NCI-H526 (cell line): ENCODE measurements around the gene ATP5ME.

Source experiments
- DNase-seq, 2 experiments: peaks; one replicate each; lab custom pipeline; 2025; lab: John Stamatoyannopoulos, UW

The ATP5ME gene

GRCh38 chr4:634599-634985 lies 39.5 kb downstream of the ATP5ME start:
- DNase-seq, result no peak

- DNase-seq, result no peak
These were observed 40.0 kb downstream of the ATP5ME start for GRCh38 chr4:633976-634598.

GRCh38 chr4:633406-633805 lies 40.7 kb downstream of the ATP5ME start:
- DNase-seq, result no peak

- no peak for DNase-seq
These were observed 41.1 kb downstream of the ATP5ME start for GRCh38 chr4:632926-633325.

GRCh38 chr4:632196-632790 lies 41.8 kb downstream of the ATP5ME start:
- no peak for DNase-seq

- no peak for DNase-seq
These were observed 43.4 kb downstream of the ATP5ME start for GRCh38 chr4:630656-631055.

GRCh38 chr4:629915-630641 lies 44.0 kb downstream of the ATP5ME start:
- no peak for DNase-seq

GRCh38 chr4:629636-629914 lies 44.5 kb downstream of the ATP5ME start:
- no peak for DNase-seq

- DNase-seq, result no peak
These were observed 45.0 kb downstream of the ATP5ME start for GRCh38 chr4:628821-629635.

- DNase-seq, result no peak
These were observed 45.8 kb downstream of the ATP5ME start for GRCh38 chr4:628311-628741.

GRCh38 chr4:627347-628125 lies 46.5 kb downstream of the ATP5ME start:
- no peak for DNase-seq

- DNase-seq, result no peak
These were observed 47.6 kb downstream of the ATP5ME start for GRCh38 chr4:626201-627091.

GRCh38 chr4:625631-626161 lies 48.4 kb downstream of the ATP5ME start:
- DNase-seq, result no peak

GRCh38 chr4:624705-625590 lies 49.1 kb downstream of the ATP5ME start, which contains the start of gene PDE6B:
Gene PDE6B (plus strand): TSS chr4:625573. CDS start chr4:625627, 54 bp downstream.
- DNase-seq, result no peak

- DNase-seq, result no peak
These were observed 50.0 kb downstream of the ATP5ME start for GRCh38 chr4:623914-624566.

- DNase-seq, result no peak
These were observed 50.8 kb downstream of the ATP5ME start for GRCh38 chr4:622996-623913.
